LNCaP clone FGC (cell line): ENCODE data around the gene FSHR.

ENCODE experiments used
- DNase-seq: peaks from one replicate; pipeline ENCODE4 v3.0.0-alpha.2; 2011; ENCODE audit warnings: low read depth
- H3K4me3 ChIP-seq: 2 replicates; pipeline ENCODE4 v1.5.1; 2011; ENCODE audit warnings: mild to moderate bottlenecking, low read depth, low read length, control low read depth
- CTCF ChIP-seq: IDR thresholded peaks from 2 replicates; pipeline ENCODE4 v1.5.1; 2012; ENCODE audit warnings: mild to moderate bottlenecking; ENCODE audit not compliant: control insufficient read depth, insufficient read depth; ENCODE audit errors: extremely low read depth

Gene FSHR

GRCh38 chr2:49053156-49053555, 101.2 kb downstream of the FSHR start:
- no peak for DNase-seq
- no peak for TF ChIP-seq CTCF
- no peak overlapping the region for H3K4me3 ChIP-seq

- no peak for DNase-seq
- no peak for TF ChIP-seq CTCF
These were observed 104.0 kb downstream of the FSHR start for GRCh38 chr2:49050265-49050664.

GRCh38 chr2:49049161-49049560, 105.2 kb downstream of the FSHR start:
- DNase-seq = no peak
- no peak for TF ChIP-seq CTCF
- H3K4me3 ChIP-seq = no peak overlapping the region

More at GRCh38 chr2:49050265-49050664, 104.0 kb downstream of the FSHR start:
- no peak overlapping the region for H3K4me3 ChIP-seq

GRCh38 chr2:49045083-49045482, 109.2 kb downstream of the FSHR start:
- no peak overlapping the region for H3K4me3 ChIP-seq
- no peak for TF ChIP-seq CTCF
- DNase-seq = no peak

GRCh38 chr2:49044350-49045079, 109.8 kb downstream of the FSHR start:
- no peak for TF ChIP-seq CTCF
- no peak overlapping the region for H3K4me3 ChIP-seq
- DNase-seq = no peak

- H3K4me3 ChIP-seq = no peak overlapping the region
- no peak for DNase-seq
- TF ChIP-seq CTCF = no peak
These were observed 110.8 kb downstream of the FSHR start for GRCh38 chr2:49043405-49043982.

- no peak for DNase-seq
- H3K4me3 ChIP-seq = no peak overlapping the region
- no peak for TF ChIP-seq CTCF
These were observed 111.8 kb downstream of the FSHR start for GRCh38 chr2:49042488-49042887.
